Measurements from ENCODE around the gene ZFHX2.

- TF ChIP-seq, protein P1, sequence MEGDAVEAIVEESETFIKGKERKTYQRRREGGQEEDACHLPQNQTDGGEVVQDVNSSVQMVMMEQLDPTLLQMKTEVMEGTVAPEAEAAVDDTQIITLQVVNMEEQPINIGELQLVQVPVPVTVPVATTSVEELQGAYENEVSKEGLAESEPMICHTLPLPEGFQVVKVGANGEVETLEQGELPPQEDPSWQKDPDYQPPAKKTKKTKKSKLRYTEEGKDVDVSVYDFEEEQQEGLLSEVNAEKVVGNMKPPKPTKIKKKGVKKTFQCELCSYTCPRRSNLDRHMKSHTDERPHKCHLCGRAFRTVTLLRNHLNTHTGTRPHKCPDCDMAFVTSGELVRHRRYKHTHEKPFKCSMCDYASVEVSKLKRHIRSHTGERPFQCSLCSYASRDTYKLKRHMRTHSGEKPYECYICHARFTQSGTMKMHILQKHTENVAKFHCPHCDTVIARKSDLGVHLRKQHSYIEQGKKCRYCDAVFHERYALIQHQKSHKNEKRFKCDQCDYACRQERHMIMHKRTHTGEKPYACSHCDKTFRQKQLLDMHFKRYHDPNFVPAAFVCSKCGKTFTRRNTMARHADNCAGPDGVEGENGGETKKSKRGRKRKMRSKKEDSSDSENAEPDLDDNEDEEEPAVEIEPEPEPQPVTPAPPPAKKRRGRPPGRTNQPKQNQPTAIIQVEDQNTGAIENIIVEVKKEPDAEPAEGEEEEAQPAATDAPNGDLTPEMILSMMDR (IDR thresholded peaks at IDR 0.05), result no peak
- TF ChIP-seq POLR2A (IDR thresholded peaks at IDR 0.05), result no peak
These were observed 65.5 kb downstream of the ZFHX2 start for GRCh38 chr14:23486036-23486435.
